ENCODE results near the gene COQ8B. TPM values are rescaled to one million over a fixed set of nuclear protein-coding genes. Genes with fewer than 3 reads are reported as not detected.

COQ8B gene
- total RNA-seq, 1 donor from 2014 or later = 26.0 TPM

DNA sequence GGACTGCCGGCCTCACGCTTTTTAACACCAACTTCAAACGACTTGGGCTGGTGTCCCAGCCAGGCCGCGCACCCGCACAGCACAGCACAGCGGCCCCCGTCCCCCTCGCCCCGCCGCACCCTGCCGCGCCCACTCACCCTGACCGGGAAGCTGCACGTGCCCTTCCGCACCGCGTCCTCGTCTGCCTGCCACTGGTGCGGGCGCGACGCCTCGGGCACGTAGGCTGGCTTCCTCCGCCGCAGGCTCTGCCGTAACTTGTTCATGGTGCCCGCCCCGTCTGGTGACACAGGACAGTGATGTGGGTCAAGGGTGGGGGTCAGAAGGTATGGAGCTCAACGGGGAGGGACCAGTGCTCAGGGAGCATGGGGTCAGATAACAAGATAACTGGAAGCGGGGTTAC lies 32.4 kb downstream of the COQ8B start:
- Histone ChIP-seq H3K9me3 (ENCODE audit: insufficient read depth, low read depth, low read length) (no peaks in the 10 kb centered on the region), H3K79me2 (ENCODE audit: insufficient read depth, low read length) (peaks cover 34% of the 10 kb centered on the region), H3K4me3 (ENCODE audit: insufficient read depth, low read depth, low read length) (no peak overlapping the region), H2AFZ (ENCODE audit: low read depth, low read length) (no peak overlapping the region), H3K36me3 (ENCODE audit: insufficient read depth, low read length) (peaks cover 26% of the 10 kb centered on the region), H3K27ac (ENCODE audit: low read depth, low read length) (no peak overlapping the region), H3K4me1 (ENCODE audit: insufficient read depth, low read length) (peaks cover 20% of the 10 kb centered on the region), H3K9ac (ENCODE audit: low read length) (no peak overlapping the region), H3K27me3 (ENCODE audit: insufficient read depth, low read length) (no peaks in the 10 kb centered on the region), H3K4me2 (ENCODE audit: low read length) (no peak overlapping the region), H4K20me1 (ENCODE audit: insufficient read depth, low read length) (peaks cover 60% of the 10 kb centered on the region)
- Mint-ChIP-seq H3K9me3 (ENCODE audit: unreplicated experiment) (no peaks in the 10 kb centered on the region), H3K4me1 (ENCODE audit: low read depth, unreplicated experiment) (no peaks in the 10 kb centered on the region), H3K27ac (ENCODE audit: unreplicated experiment) (no peak overlapping the region), H3K4me3 (ENCODE audit: unreplicated experiment) (no peak overlapping the region), H3K36me3 (ENCODE audit: low read depth, unreplicated experiment) (peaks cover 36% of the 10 kb centered on the region), H3K27me3 (ENCODE audit: low read depth, unreplicated experiment) (no peaks in the 10 kb centered on the region)
- DNase-seq (ENCODE audit: low read depth) (no peak), FAIRE-seq (no peak)
- no peak for TF ChIP-seq EZH2 (IDR thresholded peaks at IDR 0.05; ENCODE audit: insufficient read depth, low read length)
- TF ChIP-seq, protein P1, sequence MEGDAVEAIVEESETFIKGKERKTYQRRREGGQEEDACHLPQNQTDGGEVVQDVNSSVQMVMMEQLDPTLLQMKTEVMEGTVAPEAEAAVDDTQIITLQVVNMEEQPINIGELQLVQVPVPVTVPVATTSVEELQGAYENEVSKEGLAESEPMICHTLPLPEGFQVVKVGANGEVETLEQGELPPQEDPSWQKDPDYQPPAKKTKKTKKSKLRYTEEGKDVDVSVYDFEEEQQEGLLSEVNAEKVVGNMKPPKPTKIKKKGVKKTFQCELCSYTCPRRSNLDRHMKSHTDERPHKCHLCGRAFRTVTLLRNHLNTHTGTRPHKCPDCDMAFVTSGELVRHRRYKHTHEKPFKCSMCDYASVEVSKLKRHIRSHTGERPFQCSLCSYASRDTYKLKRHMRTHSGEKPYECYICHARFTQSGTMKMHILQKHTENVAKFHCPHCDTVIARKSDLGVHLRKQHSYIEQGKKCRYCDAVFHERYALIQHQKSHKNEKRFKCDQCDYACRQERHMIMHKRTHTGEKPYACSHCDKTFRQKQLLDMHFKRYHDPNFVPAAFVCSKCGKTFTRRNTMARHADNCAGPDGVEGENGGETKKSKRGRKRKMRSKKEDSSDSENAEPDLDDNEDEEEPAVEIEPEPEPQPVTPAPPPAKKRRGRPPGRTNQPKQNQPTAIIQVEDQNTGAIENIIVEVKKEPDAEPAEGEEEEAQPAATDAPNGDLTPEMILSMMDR (IDR thresholded peaks at IDR 0.05; ENCODE audit: insufficient read depth, low read depth, low read length) = no peak

DNA sequence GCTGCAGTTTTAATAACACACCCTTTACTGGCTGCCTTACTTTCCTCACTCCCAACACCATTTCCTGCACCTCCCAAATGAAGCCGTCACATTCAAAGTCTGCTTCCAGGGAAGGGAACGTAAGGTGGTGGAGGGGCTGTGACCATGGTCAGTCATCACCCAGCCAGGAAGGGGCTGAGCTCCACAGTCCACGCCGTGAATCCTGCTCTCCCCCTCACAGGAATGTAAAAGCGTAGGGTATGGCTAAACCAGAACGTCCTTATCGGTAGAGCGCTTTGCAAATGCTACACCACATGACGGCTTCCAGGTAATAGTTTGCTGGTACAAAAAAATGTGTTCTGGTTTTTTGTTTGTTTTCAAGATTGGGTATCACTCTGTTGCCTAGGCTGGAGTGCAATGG lies 33.2 kb downstream of the COQ8B start:
- H3K36me3 ChIP-seq (ENCODE audit: insufficient read depth, low read length) = peaks cover 28% of the 10 kb centered on the region

DNA sequence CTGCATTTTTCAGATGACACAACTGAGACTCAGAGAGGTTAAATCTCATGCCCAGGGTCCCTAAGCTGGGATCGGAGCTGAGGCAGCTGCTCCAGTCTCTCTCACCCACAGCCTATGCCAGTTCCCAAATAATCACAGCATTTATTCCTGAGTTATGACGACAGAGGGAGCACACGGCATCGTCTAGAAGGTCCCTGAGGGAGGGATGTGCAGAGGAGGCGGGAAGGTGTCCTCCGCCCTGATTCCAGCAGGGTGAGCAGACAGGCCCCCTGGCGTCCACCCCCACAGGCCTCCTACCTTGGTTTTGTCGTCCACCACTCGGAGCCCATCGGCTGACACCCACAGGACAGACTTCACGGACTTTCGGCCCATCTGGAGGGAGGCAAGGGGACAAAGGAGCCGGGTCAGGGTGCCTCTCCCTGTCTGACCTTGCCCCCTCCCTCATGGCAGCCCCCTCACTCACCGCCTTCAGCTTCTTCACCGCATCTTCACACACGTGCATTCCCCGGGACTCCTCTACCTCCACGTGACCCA lies 34.2 kb downstream of the COQ8B start:
- Histone ChIP-seq H3K4me1 (ENCODE audit: insufficient read depth, low read length) (peaks cover 2% of the 10 kb centered on the region), H3K27ac (ENCODE audit: low read depth, low read length) (no peak overlapping the region), H3K36me3 (ENCODE audit: insufficient read depth, low read length) (peaks cover 33% of the 10 kb centered on the region), H3K79me2 (ENCODE audit: insufficient read depth, low read length) (peaks cover 16% of the 10 kb centered on the region), H3K9ac (ENCODE audit: low read length) (no peak overlapping the region), H3K9me3 (ENCODE audit: insufficient read depth, low read depth, low read length) (no peaks in the 10 kb centered on the region), H2AFZ (ENCODE audit: low read depth, low read length) (no peak overlapping the region), H3K27me3 (ENCODE audit: insufficient read depth, low read length) (no peaks in the 10 kb centered on the region), H3K4me2 (ENCODE audit: low read length) (no peak overlapping the region), H3K4me3 (ENCODE audit: insufficient read depth, low read depth, low read length) (no peak overlapping the region), H4K20me1 (ENCODE audit: insufficient read depth, low read length) (peaks cover 50% of the 10 kb centered on the region)
- FAIRE-seq (no peak), DNase-seq (ENCODE audit: low read depth) (no peak)
- H3K27ac Mint-ChIP-seq (ENCODE audit: unreplicated experiment) = no peak overlapping the region
- H3K27me3 Mint-ChIP-seq (ENCODE audit: low read depth, unreplicated experiment) = no peaks in the 10 kb centered on the region
- no peak overlapping the region for H3K4me3 Mint-ChIP-seq (ENCODE audit: unreplicated experiment)
- no peaks in the 10 kb centered on the region for H3K9me3 Mint-ChIP-seq (ENCODE audit: unreplicated experiment)
- H3K36me3 Mint-ChIP-seq (ENCODE audit: low read depth, unreplicated experiment) = peaks cover 40% of the 10 kb centered on the region
- TF ChIP-seq EZH2 (IDR thresholded peaks at IDR 0.05; ENCODE audit: insufficient read depth, low read length) = no peak
- TF ChIP-seq, protein P1 (IDR thresholded peaks at IDR 0.05; ENCODE audit: insufficient read depth, low read depth, low read length) = no peak
- no peaks in the 10 kb centered on the region for H3K4me1 Mint-ChIP-seq (ENCODE audit: low read depth, unreplicated experiment)

More for the DNA sequence above, 33.2 kb downstream of the COQ8B start:
- DNase-seq (ENCODE audit: low read depth) = no peak
- Histone ChIP-seq H3K27ac (ENCODE audit: low read depth, low read length) (no peak overlapping the region), H3K79me2 (ENCODE audit: insufficient read depth, low read length) (peaks cover 26% of the 10 kb centered on the region), H3K4me2 (ENCODE audit: low read length) (no peak overlapping the region), H3K9me3 (ENCODE audit: insufficient read depth, low read depth, low read length) (no peaks in the 10 kb centered on the region), H3K27me3 (ENCODE audit: insufficient read depth, low read length) (no peaks in the 10 kb centered on the region), H4K20me1 (ENCODE audit: insufficient read depth, low read length) (peaks cover 55% of the 10 kb centered on the region), H2AFZ (ENCODE audit: low read depth, low read length) (no peak overlapping the region), H3K9ac (ENCODE audit: low read length) (no peak overlapping the region), H3K4me1 (ENCODE audit: insufficient read depth, low read length) (peaks cover 12% of the 10 kb centered on the region), H3K4me3 (ENCODE audit: insufficient read depth, low read depth, low read length) (no peak overlapping the region)
- TF ChIP-seq EZH2 (IDR thresholded peaks at IDR 0.05; ENCODE audit: insufficient read depth, low read length) = no peak
- TF ChIP-seq, protein P1 (IDR thresholded peaks at IDR 0.05; ENCODE audit: insufficient read depth, low read depth, low read length) = no peak
- Mint-ChIP-seq H3K4me3 (ENCODE audit: unreplicated experiment) (no peak overlapping the region), H3K27ac (ENCODE audit: unreplicated experiment) (no peak overlapping the region), H3K4me1 (ENCODE audit: low read depth, unreplicated experiment) (no peaks in the 10 kb centered on the region), H3K27me3 (ENCODE audit: low read depth, unreplicated experiment) (no peaks in the 10 kb centered on the region), H3K36me3 (ENCODE audit: low read depth, unreplicated experiment) (peaks cover 38% of the 10 kb centered on the region), H3K9me3 (ENCODE audit: unreplicated experiment) (no peaks in the 10 kb centered on the region)
- FAIRE-seq = no peak

Measured in astrocyte (in vitro differentiated cells and primary cell).